HL-60 (cell line): ENCODE data around the gene ANAPC10.

Experiments used
- DNase-seq, 2 experiments: peaks; one replicate each; pipeline ENCODE4 v3.0.0-alpha.2; 2010 to 2020; ENCODE audit warnings: low read depth in 1 of 2, low spot score in 1 of 2
- H3K27ac ChIP-seq: fragments of 250-450 bp; sonication (Bioruptor Pico); replicated peaks from 2 replicates; pipeline ENCODE4 v1.5.1; 2020; ENCODE audit warnings: mild to moderate bottlenecking, moderate library complexity
- H3K27me3 ChIP-seq: fragments of 250-450 bp; sonication (Bioruptor Pico); 2 replicates; pipeline ENCODE4 v1.5.1; 2021; ENCODE audit warnings: mild to moderate bottlenecking, moderate library complexity; ENCODE audit not compliant: insufficient read depth, poor library complexity, severe bottlenecking
- H3K4me3 ChIP-seq: replicated peaks from 2 replicates; pipeline ENCODE4 v1.5.1; 2011; ENCODE audit warnings: mild to moderate bottlenecking, control low read depth, low read length; ENCODE audit not compliant: insufficient read depth
- CTCF ChIP-seq: IDR thresholded peaks from one replicate; pipeline ENCODE4 v1.5.1; 2011; ENCODE audit warnings: low read length, control low read depth, inconsistent platforms; ENCODE audit not compliant: insufficient read depth
- GABPA ChIP-seq: IDR thresholded peaks from 2 replicates; pipeline ENCODE4 v1.6.1; 2012; ENCODE audit warnings: low read depth
- POLR2AphosphoS5 ChIP-seq: IDR thresholded peaks from 2 replicates; pipeline ENCODE4 v1.6.1; 2012; ENCODE audit warnings: low read depth
- SPI1 ChIP-seq: IDR thresholded peaks from 2 replicates; pipeline ENCODE4 v1.6.1; 2012; ENCODE audit warnings: low read depth, mild to moderate bottlenecking, borderline replicate concordance
- TF ChIP-seq, protein P1 (sequence below): IDR thresholded peaks from 2 replicates; pipeline ENCODE4 v1.6.1; 2012; ENCODE audit warnings: low read depth; ENCODE audit not compliant: insufficient replicate concordance

ANAPC10 gene

GRCh38 chr4:145045180-145045579, 52.8 kb downstream of the ANAPC10 start:
- H3K27ac ChIP-seq, result no peak overlapping the region
- DNase-seq, result no peak
- no peak overlapping the region for H3K4me3 ChIP-seq
- no peaks in the 10 kb centered on the region for H3K27me3 ChIP-seq
- TF ChIP-seq POLR2AphosphoS5 (no peak), GABPA (no peak)
- TF ChIP-seq, protein P1, sequence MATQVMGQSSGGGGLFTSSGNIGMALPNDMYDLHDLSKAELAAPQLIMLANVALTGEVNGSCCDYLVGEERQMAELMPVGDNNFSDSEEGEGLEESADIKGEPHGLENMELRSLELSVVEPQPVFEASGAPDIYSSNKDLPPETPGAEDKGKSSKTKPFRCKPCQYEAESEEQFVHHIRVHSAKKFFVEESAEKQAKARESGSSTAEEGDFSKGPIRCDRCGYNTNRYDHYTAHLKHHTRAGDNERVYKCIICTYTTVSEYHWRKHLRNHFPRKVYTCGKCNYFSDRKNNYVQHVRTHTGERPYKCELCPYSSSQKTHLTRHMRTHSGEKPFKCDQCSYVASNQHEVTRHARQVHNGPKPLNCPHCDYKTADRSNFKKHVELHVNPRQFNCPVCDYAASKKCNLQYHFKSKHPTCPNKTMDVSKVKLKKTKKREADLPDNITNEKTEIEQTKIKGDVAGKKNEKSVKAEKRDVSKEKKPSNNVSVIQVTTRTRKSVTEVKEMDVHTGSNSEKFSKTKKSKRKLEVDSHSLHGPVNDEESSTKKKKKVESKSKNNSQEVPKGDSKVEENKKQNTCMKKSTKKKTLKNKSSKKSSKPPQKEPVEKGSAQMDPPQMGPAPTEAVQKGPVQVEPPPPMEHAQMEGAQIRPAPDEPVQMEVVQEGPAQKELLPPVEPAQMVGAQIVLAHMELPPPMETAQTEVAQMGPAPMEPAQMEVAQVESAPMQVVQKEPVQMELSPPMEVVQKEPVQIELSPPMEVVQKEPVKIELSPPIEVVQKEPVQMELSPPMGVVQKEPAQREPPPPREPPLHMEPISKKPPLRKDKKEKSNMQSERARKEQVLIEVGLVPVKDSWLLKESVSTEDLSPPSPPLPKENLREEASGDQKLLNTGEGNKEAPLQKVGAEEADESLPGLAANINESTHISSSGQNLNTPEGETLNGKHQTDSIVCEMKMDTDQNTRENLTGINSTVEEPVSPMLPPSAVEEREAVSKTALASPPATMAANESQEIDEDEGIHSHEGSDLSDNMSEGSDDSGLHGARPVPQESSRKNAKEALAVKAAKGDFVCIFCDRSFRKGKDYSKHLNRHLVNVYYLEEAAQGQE, result no peak

GRCh38 chr4:145044341-145044740, 53.7 kb downstream of the ANAPC10 start:
- no peak for DNase-seq
- no peak overlapping the region for H3K27ac ChIP-seq
- H3K4me3 ChIP-seq, result no peak overlapping the region
- no peaks in the 10 kb centered on the region for H3K27me3 ChIP-seq
- TF ChIP-seq CTCF (no peak), SPI1 (no peak), POLR2AphosphoS5 (no peak), GABPA (no peak)
- TF ChIP-seq, protein P1, result no peak

- Histone ChIP-seq H3K27ac (no peak overlapping the region), H3K27me3 (no peaks in the 10 kb centered on the region), H3K4me3 (no peak overlapping the region)
- DNase-seq, result no peak
- no peak for TF ChIP-seq CTCF
- TF ChIP-seq GABPA, result no peak
- no peak for TF ChIP-seq SPI1
- TF ChIP-seq, protein P1, result no peak
- no peak for TF ChIP-seq POLR2AphosphoS5
Measured at GRCh38 chr4:145043306-145043705, 54.7 kb downstream of the ANAPC10 start.
